ENCODE data around the gene RNF40.

DNA sequence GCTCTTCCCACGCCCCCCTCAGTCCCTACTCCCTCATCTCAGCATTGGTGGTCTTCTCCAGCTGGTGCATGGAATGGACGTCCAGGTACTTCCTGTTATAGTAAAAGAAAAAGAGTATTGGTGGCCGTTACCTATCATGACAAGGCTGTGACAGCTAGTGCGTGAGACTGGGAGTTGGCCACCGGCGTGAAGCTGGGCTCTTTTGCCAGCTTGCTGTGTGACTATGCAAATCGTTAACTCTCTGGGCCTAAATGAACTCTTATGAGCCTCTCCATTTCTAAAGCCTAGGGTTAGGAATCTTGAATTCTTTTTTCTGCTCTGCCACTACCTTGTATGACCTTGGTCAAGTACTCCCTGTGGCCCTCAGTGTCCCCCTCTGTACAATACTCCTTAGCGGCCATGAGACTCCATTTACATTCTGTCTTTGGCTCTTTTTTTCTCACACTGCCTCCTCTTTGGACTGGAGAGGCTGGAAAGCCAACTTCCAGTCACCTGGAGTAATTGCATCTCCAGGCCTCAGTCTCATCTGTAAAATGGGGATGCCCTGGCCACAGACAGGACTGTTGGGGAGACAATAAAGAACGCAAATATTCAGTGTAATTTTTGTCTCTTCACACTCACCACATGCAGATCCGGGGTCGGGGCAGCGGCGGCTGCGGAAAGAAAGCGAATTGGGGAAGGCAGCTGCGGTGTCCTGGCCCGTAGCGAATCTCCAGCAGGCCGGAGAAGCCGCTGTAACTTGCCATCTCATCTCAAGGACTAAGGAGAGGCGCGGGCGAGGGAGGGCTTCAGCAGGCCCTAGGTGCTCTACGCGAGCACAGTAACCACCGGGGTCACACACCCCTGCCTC, 1.3 kb upstream of the RNF40 start:
- TF ChIP-seq, protein P1, sequence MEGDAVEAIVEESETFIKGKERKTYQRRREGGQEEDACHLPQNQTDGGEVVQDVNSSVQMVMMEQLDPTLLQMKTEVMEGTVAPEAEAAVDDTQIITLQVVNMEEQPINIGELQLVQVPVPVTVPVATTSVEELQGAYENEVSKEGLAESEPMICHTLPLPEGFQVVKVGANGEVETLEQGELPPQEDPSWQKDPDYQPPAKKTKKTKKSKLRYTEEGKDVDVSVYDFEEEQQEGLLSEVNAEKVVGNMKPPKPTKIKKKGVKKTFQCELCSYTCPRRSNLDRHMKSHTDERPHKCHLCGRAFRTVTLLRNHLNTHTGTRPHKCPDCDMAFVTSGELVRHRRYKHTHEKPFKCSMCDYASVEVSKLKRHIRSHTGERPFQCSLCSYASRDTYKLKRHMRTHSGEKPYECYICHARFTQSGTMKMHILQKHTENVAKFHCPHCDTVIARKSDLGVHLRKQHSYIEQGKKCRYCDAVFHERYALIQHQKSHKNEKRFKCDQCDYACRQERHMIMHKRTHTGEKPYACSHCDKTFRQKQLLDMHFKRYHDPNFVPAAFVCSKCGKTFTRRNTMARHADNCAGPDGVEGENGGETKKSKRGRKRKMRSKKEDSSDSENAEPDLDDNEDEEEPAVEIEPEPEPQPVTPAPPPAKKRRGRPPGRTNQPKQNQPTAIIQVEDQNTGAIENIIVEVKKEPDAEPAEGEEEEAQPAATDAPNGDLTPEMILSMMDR (IDR thresholded peaks at IDR 0.05; ENCODE audit: low read length), result no peak
- TF ChIP-seq EZH2 (optimal IDR thresholded peaks at IDR 0.05; ENCODE audit: low read depth, low read length) (no peak), EZH2phosphoT487 (IDR thresholded peaks at IDR 0.05; ENCODE audit: low read length) (no peak)

Measured in MM.1S (cell line).